G401 (cell line): ENCODE measurements around the gene APOBEC2. TPM values are rescaled to one million over a fixed set of nuclear protein-coding genes. Genes with fewer than 3 reads are reported as not detected.

Experiments used
- DNase-seq: peaks from one replicate; pipeline ENCODE4 v3.0.0-alpha.2; 2015; ENCODE audit warnings: low spot score
- in situ Hi-C: cut with HindIII; loops from 2 replicates; pipeline ENCODE4 v1.10.0; 2016; ENCODE audit warnings: low sequenced_read_pairs, mixed read lengths
- total RNA-seq: library from RNA; depleted of rRNA; stranded (reverse); fragments of >200 nt; shearing (Covaris generic); gene quantifications from 2 replicates; pipeline ENCODE4 v1.2.3, GENCODE V29; 2014

Gene APOBEC2
- total RNA-seq, 1 experiment from 2014 or later, result not detected

GRCh38 chr6:41036186-41036585, 16.8 kb upstream of the APOBEC2 start:
- in situ Hi-C loops, result no loop called here
- no peak for DNase-seq

GRCh38 chr6:41036601-41037000, 16.4 kb upstream of the APOBEC2 start:
- DNase-seq, result no peak
- in situ Hi-C loops, result no loop called here

- in situ Hi-C loops, result no loop called here
- no peak for DNase-seq
Observed at GRCh38 chr6:41037107-41037900, 15.7 kb upstream of the APOBEC2 start.

- in situ Hi-C loops, result no loop called here
- no peak for DNase-seq
Observed at GRCh38 chr6:41038205-41038604, 14.8 kb upstream of the APOBEC2 start.

GRCh38 chr6:41039060-41039998, 13.7 kb upstream of the APOBEC2 start, which contains the start of gene UNC5CL:
Gene UNC5CL (minus strand): TSS chr6:41039221. CDS start chr6:41035074, 4,147 bp downstream.
- in situ Hi-C loops, result no loop called here

GRCh38 chr6:41040101-41040939, 12.7 kb upstream of the APOBEC2 start:
- in situ Hi-C loops, result no loop called here
- DNase-seq, result no peak

More at GRCh38 chr6:41039060-41039998, 13.7 kb upstream of the APOBEC2 start, which contains the start of gene UNC5CL:
- DNase-seq, result peak; percentile 13

DNA sequence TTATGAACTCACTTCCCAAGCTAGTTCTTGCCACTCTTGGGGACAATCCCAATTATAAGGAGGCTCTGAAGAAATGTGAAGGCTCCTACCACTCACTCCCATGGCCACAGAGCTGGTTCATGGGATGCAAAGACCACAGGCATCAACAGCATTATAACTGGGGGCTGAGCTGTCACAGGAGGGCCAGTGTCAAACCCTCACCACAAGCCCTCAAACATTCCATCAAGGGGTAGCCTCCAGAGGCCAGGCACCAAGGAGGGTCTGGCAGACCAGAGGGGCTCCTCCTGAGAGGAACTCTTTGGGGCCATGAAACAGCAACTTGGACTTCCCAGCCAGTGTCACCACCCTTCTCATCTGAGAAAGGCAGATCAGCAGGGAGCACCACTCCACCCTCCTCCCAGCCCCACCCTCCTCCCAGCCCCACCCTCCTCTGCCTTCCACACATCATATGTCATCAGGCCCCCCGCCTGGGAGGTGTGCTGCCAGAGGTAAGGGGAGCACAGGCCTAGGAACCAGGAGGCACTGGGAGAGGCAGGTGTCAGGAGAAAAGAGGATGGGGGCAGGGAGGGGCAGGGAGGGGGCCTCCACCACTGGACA, 12.0 kb upstream of the APOBEC2 start:
- in situ Hi-C loops, result no loop called here
- no peak for DNase-seq

DNA sequence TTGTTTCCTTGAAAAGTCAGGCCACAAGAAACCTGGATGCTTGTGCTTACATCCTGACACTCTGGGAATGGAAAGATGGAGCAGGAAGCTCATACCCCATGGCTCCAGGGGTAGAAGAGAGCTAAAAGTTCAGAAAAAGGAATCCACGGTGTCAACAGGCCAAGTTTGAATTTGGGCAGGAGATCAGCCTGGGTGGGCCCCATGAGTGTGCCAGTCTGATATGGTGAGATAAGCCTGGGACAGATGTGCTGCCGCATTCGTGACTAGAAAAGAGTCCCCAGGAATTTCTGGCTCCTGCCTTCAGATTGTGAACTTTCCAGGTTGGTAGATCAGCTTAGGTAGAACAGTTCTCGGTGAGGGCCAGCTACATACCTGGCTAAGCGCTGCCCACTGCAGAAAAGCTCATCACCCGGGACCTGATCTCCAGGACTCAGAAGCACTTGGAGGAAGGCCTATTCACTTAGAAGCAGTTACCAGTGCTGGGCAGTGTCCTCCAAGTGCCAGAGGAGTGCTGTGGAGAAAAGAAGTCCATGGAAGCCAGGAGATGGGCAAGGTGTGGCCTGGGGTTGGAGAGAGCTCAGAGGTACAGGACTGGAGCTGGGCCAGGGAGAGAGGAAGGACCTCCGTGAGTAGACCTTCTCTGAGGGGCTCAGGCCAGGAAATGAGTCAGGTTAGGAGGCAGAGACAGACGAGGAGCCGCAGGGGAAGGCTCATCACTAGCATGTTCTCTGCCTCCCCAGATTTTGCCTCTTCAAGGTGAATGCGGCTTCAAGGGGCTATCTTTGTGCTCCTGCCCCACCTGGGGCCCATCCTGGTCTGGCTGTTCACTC, 10.6 kb upstream of the APOBEC2 start, which contains the start of gene TSPO2:
Gene TSPO2 (plus strand): TSS at position 242 of the 830 bp plus-strand sequence. CDS start 519 bp downstream, at position 761.
- no peak for DNase-seq
- in situ Hi-C loops, result no loop called here

DNA sequence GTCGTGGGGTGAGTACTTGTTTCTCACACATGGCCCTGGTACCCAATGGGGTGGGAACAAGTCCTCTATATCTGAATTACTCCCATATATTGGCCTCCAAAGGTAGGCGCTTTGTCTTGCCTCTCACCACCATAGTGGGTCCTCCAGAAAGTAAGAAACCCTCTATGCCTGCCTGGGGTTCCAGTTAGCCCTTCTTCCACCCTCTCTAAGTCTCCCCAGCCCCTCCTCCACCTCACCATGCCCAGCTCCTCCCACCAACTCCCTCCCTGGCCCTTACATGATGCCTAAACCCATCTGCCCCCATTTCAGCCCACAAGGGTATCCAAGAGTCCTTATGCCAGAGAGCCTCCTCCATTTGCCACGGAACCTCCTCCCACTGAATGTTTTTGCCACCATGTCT, 9.9 kb upstream of the APOBEC2 start:
- in situ Hi-C loops, result no loop called here
- no peak for DNase-seq

DNA sequence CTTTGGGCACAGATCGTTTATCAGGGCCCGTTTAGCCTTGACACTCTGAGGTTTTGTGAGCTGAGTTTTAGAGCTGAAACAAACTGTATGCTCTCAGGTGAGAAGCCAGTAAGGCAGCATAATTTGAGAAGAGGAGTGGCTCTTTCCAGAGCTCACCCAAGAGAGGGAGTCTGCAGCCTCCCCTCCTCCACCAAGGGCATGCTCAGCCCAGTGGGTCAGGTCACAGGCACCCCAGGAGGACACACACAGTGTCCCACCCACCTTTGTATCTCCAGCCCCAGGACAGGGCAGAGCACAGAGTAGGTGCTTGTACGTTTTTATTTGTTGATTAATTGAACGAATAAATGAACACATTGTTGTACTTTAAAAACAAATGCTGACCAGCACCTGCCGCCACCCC, 7.3 kb upstream of the APOBEC2 start:
- no peak for DNase-seq
- in situ Hi-C loops, result no loop called here

GRCh38 chr6:41046084-41046483, 6.9 kb upstream of the APOBEC2 start:
- no peak for DNase-seq
- in situ Hi-C loops, result no loop called here

DNA sequence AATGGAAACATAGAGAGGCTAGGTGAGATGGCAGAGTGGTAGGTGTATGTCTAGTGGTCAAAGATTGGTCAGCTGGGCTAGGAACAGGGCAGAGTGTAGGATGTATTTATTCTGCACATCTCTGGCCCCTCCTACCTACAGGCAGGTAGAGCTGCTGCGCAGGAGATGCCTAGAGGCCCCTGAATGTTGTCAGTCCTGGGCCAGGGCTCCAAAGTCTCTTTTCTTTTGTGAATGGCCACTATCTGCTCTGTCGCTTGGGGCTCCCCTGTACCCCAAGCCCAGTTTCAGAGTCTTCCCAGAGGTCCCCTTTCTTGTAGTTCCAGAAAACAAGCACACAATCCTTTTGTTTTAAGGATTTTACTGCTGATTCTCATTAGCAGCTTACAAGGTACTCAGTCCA, 5.7 kb upstream of the APOBEC2 start:
- DNase-seq, result no peak
- in situ Hi-C loops, result no loop called here

- in situ Hi-C loops, result no loop called here
- DNase-seq, result no peak
Observed at GRCh38 chr6:41047745-41048732, 5.0 kb upstream of the APOBEC2 start.

GRCh38 chr6:41049521-41049920, 3.5 kb upstream of the APOBEC2 start:
- in situ Hi-C loops, result no loop called here
- DNase-seq, result no peak

- DNase-seq, result no peak
Observed at GRCh38 chr6:41049955-41050354, 3.0 kb upstream of the APOBEC2 start.

DNA sequence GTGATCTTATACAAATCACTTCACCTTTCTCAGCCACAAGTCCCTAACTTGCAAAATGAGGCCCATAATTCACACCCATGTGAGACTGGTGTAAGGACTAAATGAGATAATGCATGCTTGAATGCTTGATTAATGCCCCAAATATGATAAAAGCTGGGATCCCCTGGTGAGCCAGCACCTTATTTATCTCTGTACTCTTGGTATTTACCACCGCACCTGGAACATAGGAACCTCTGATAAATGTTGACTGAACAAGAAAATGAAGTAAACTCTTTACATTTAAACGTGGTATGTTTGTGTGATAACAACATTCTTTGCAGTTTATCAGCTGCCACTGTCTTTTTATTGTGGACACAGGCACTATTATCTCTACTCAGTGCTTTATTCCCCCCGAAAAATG, 2.5 kb upstream of the APOBEC2 start:
- no peak for DNase-seq
- in situ Hi-C loops, result no loop called here

More at GRCh38 chr6:41049955-41050354, 3.0 kb upstream of the APOBEC2 start:
- in situ Hi-C loops, result no loop called here

DNA sequence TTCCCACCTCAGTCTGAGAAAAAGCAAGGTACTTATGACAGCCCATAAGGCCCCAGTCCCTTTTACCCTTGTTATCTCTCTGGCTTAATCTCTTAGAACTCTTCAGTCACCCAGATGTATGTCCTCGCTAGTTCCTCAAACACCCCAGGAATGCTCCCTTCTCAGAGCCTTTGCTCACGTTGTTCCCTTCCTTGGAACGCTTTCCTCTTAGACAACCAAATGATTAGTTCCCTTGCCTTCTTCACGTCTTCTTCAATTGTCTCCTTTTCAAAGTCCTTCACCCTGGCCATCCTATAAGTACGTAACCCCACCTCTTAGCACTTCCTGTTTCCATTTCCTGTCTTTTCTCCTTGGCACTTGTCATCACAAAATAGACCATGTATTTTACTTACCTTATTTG, 1.1 kb upstream of the APOBEC2 start:
- in situ Hi-C loops, result no loop called here
- no peak for DNase-seq
